Loucy (cell line): ENCODE measurements around the gene GTF2F2.
"Not testable (repeated sequence)": the region's sequence is repeated elsewhere in the genome, so short reads cannot be mapped to it uniquely, and the experiment has no call there.

Experiments used
- H2AFZ ChIP-seq: fragments of 200-600 bp; sonication (generic); 2 replicates; pipeline ENCODE4 v1.6.0; 2016; ENCODE audit warnings: antibody characterized with exemption, mild to moderate bottlenecking, low read length, moderate library complexity
- H3F3A ChIP-seq: fragments of 200-600 bp; 2 replicates; pipeline ENCODE4 v1.6.0; 2016; ENCODE audit warnings: antibody characterized with exemption, low read depth, mild to moderate bottlenecking
- H3K27me3 ChIP-seq: fragments of 200-600 bp; sonication (generic); 2 replicates; pipeline ENCODE4 v1.6.1; 2014; ENCODE audit warnings: low read length, mild to moderate bottlenecking; ENCODE audit not compliant: insufficient read depth, poor library complexity, severe bottlenecking
- H3K36me3 ChIP-seq: fragments of 200-600 bp; sonication (generic); 2 replicates; pipeline ENCODE4 v1.6.1; 2016; ENCODE audit warnings: low read length; ENCODE audit not compliant: insufficient read depth
- H3K4me1 ChIP-seq: fragments of 200-600 bp; sonication (generic); 2 replicates; pipeline ENCODE4 v1.5.1; 2014; ENCODE audit warnings: low read length, mild to moderate bottlenecking; ENCODE audit not compliant: insufficient read depth, poor library complexity, severe bottlenecking
- H3K4me2 ChIP-seq: fragments of 200-600 bp; sonication (generic); 2 replicates; pipeline ENCODE4 v1.6.0; 2014; ENCODE audit warnings: antibody characterized with exemption, low read length, low read depth, mild to moderate bottlenecking; ENCODE audit not compliant: poor library complexity, severe bottlenecking
- H3K4me3 ChIP-seq: fragments of 200-600 bp; sonication (generic); 2 replicates; pipeline ENCODE4 v1.5.1; 2014; ENCODE audit warnings: low read length, mild to moderate bottlenecking, mixed read lengths; ENCODE audit not compliant: poor library complexity, severe bottlenecking
- H3K79me2 ChIP-seq: fragments of 200-600 bp; sonication (generic); 2 replicates; pipeline ENCODE4 v1.6.1; 2014; ENCODE audit warnings: low read length; ENCODE audit not compliant: insufficient read depth
- H3K9ac ChIP-seq: fragments of 200-600 bp; sonication (generic); 2 replicates; pipeline ENCODE4 v1.6.0; 2014; ENCODE audit warnings: mild to moderate bottlenecking, low read depth, low read length, moderate library complexity; ENCODE audit not compliant: poor library complexity, severe bottlenecking
- H3K9me2 ChIP-seq: fragments of 200-600 bp; sonication (generic); replicated peaks from 2 replicates; pipeline ENCODE4 v1.6.1; 2016; ENCODE audit warnings: low read depth, low read length, mixed read lengths
- H3K9me3 ChIP-seq: fragments of 200-600 bp; sonication (generic); 2 replicates; pipeline ENCODE4 v1.6.1; 2014; ENCODE audit warnings: mild to moderate bottlenecking, antibody characterized with exemption, low read length, low read depth; ENCODE audit not compliant: insufficient read depth
- H4K20me1 ChIP-seq: fragments of 200-600 bp; sonication (generic); 2 replicates; pipeline ENCODE4 v1.6.0; 2014; ENCODE audit warnings: antibody characterized with exemption, low read length, mild to moderate bottlenecking; ENCODE audit not compliant: insufficient read depth, poor library complexity, severe bottlenecking
- EZH2phosphoT487 ChIP-seq: fragments of 200-600 bp; IDR thresholded peaks from 2 replicates; pipeline ENCODE4 v1.6.1; 2018; ENCODE audit warnings: antibody characterized with exemption, mild to moderate bottlenecking, moderate library complexity, borderline replicate concordance
- TF ChIP-seq, protein P1 (sequence below): fragments of 200-600 bp; sonication (generic); conservative IDR thresholded peaks from 2 replicates; pipeline ENCODE4 v1.5.1; 2014; ENCODE audit warnings: mild to moderate bottlenecking, antibody characterized with exemption, low read length

Gene GTF2F2

DNA sequence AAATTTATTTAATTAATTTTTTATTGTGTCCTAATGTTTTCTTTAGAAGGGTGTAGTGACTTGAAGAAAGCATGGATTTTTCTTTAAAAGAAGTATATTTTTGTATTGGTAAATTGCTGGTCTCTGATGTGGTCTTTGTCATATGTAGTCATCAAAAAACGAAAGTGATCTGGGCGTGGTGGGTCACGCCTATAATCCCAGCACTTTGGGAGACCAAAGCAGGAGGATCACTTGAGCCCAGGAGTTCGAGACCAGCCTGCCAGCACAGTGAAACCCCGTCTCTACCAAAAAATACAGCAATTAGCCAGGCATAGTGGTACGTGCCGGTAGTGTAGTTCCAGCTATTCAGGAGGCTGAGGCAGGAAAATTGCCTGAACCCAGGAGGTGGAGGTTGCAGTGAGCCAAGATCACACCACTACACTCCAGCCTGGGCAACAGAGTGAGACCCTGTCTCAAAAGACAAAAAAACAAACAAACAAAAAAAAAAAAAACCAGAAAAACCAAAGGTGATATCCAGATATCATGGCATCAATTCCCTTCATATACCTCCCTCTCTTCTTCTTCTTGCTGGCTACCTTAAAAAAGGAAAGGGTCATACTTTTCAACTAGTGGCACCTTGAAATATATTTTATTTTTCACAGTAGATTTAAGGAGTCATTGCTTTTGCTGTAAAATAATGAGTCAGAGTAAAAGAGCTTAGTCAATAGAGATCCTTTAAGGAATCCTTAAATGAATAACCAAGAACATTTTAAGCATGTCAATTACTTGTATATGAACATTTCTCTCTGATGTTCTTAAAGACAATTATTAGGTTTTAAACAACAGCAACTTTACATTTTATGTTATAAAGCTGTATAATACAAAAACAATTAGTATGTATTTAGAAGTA lies 60.6 kb downstream of the GTF2F2 start:
- Histone ChIP-seq H3K4me2 (no peak overlapping the region), H3K4me3 (no peak overlapping the region), H3K9me2 (no peaks in the 10 kb centered on the region), H3K4me1 (peaks cover 33% of the 10 kb centered on the region), H3F3A (no peaks in the 10 kb centered on the region; the same call in 1 of the 2 replicates), H3K27me3 (no peaks in the 10 kb centered on the region), H4K20me1 (no peaks in the 10 kb centered on the region), H2AFZ (no peak overlapping the region), H3K36me3 (peaks cover 2% of the 10 kb centered on the region; the same call in 1 of the 2 replicates), H3K9ac (no peak overlapping the region), H3K9me3 (no peaks in the 10 kb centered on the region), H3K79me2 (peaks cover 9% of the 10 kb centered on the region)
- TF ChIP-seq, protein P1, sequence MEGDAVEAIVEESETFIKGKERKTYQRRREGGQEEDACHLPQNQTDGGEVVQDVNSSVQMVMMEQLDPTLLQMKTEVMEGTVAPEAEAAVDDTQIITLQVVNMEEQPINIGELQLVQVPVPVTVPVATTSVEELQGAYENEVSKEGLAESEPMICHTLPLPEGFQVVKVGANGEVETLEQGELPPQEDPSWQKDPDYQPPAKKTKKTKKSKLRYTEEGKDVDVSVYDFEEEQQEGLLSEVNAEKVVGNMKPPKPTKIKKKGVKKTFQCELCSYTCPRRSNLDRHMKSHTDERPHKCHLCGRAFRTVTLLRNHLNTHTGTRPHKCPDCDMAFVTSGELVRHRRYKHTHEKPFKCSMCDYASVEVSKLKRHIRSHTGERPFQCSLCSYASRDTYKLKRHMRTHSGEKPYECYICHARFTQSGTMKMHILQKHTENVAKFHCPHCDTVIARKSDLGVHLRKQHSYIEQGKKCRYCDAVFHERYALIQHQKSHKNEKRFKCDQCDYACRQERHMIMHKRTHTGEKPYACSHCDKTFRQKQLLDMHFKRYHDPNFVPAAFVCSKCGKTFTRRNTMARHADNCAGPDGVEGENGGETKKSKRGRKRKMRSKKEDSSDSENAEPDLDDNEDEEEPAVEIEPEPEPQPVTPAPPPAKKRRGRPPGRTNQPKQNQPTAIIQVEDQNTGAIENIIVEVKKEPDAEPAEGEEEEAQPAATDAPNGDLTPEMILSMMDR: no peak
- TF ChIP-seq EZH2phosphoT487: no peak

DNA sequence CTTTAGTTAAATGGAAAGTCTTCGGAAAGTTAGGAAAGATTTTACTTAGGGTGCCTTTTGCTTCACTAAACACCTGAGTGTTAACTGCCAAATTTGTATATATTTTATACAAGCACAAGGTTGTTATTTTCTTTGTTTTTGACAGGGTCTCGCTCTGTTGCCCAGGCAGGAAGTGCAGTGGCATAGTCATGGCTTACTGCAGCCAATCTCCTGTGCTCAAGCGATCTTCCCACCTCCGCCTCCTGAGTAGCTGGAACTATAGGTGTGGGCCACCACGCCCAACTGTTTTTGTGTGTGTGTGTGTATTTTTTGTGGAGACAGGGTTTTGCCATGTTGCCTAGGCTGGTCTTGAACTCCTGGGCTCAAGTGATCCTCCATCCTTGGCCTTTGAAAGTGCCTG lies 64.4 kb downstream of the GTF2F2 start:
- H3K4me3 ChIP-seq: no peak overlapping the region
- H3K27me3 ChIP-seq: no peaks in the 10 kb centered on the region
- H3K79me2 ChIP-seq: no peaks in the 10 kb centered on the region; the same call in 1 of the 2 replicates
- no peak overlapping the region for H3K4me2 ChIP-seq
- H3K4me1 ChIP-seq: peaks cover 11% of the 10 kb centered on the region
- no peaks in the 10 kb centered on the region for H3K9me3 ChIP-seq
- no peaks in the 10 kb centered on the region; the same call in 1 of the 2 replicates for H3F3A ChIP-seq
- no peaks in the 10 kb centered on the region for H3K9me2 ChIP-seq
- no peak overlapping the region for H3K9ac ChIP-seq
- H2AFZ ChIP-seq: no peak overlapping the region
- peaks cover 2% of the 10 kb centered on the region; the same call in 1 of the 2 replicates for H3K36me3 ChIP-seq
- no peak for TF ChIP-seq EZH2phosphoT487
- TF ChIP-seq, protein P1: no peak
- H4K20me1 ChIP-seq: no peaks in the 10 kb centered on the region

DNA sequence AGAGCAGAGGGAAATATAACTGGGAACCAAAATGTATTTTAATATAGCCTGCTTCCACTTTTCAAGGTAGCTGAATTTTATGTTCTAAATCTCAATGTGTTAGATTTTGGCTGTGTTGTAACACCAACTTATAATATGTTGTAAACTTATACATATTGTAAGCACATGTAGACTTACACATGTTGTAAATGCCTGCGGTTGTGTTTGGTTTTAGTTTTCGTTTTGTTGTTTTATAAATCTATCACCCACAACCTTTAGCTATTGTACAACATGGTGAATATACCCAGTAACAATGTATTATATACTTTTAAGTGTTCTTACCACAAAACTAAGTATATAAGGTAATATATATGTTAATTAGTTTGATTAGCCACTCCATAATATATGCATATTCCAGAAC lies 65.0 kb downstream of the GTF2F2 start:
- Histone ChIP-seq H3K9ac (no peak overlapping the region), H3F3A (no peaks in the 10 kb centered on the region; the same call in 1 of the 2 replicates), H3K9me2 (no peaks in the 10 kb centered on the region), H3K36me3 (peaks cover 6% of the 10 kb centered on the region; the same call in 1 of the 2 replicates), H3K4me2 (no peak overlapping the region), H3K79me2 (no peaks in the 10 kb centered on the region; the same call in 1 of the 2 replicates), H3K9me3 (no peaks in the 10 kb centered on the region), H3K4me3 (no peak overlapping the region), H3K27me3 (no peaks in the 10 kb centered on the region), H2AFZ (no peak overlapping the region), H3K4me1 (peaks cover 11% of the 10 kb centered on the region), H4K20me1 (no peaks in the 10 kb centered on the region)
- TF ChIP-seq, protein P1: no peak
- TF ChIP-seq EZH2phosphoT487: no peak

DNA sequence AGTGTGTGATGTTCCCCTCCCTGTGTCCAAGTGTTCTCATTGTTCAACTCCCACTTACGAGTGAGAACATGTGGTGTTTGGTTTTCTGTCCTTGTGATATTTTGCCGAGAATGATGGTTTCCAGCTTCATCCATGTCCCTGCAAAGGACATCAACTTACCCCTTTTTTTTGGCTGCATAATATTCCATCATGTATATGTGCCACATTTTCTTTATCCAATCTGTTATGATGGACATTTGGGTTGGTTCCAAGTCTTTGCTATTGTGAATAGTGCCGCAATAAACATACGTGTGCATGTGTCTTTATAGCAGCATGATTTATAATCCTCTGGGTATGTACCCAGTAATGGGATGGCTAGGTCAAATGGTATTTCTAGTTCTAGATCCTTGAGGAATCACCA lies 68.8 kb downstream of the GTF2F2 start:
- not testable (repeated sequence) for H3K4me2 ChIP-seq, H3K36me3 ChIP-seq, H3K27me3 ChIP-seq, H3K4me3 ChIP-seq, H3K79me2 ChIP-seq, H3F3A ChIP-seq, H4K20me1 ChIP-seq, H2AFZ ChIP-seq, H3K9ac ChIP-seq, H3K9me3 ChIP-seq, H3K9me2 ChIP-seq
- H3K4me1 ChIP-seq: peaks cover 11% of the 10 kb centered on the region

DNA sequence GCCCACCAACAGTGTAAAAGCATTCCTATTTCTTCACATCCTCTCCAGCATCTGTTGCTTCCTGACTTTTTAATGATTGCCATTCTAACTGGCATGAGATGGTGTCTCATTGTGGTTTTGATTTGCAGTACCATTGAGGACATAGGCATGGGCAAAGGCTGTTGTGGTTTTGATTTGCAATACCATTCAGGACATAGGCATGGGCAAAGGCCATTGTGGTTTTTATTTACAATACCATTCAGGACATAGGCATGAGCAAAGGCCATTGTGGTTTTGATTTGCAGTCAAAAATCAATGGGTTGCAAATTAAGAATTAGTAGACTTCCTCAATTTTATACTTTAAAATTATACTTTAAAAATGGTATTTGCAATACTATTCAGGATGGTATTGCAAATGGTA lies 69.2 kb downstream of the GTF2F2 start:
- not testable (repeated sequence) for H3K9me2 ChIP-seq, H3K79me2 ChIP-seq, H4K20me1 ChIP-seq, H3K36me3 ChIP-seq, H3K27me3 ChIP-seq, H3K4me2 ChIP-seq, H2AFZ ChIP-seq, H3K4me1 ChIP-seq, H3K9ac ChIP-seq, H3K4me3 ChIP-seq, H3K9me3 ChIP-seq, H3F3A ChIP-seq
